Occipital lobe (tissue), 2 donors: ENCODE results near the gene ALG8. TPM values are rescaled to one million over a fixed set of nuclear protein-coding genes. Genes with fewer than 3 reads are reported as not detected.

Experiments
- DNase-seq: peaks from one replicate; lab custom pipeline; 2025; lab: John Stamatoyannopoulos, UW
- total RNA-seq: library from RNA; depleted of rRNA; stranded (reverse); fragments of >200 nt; gene quantifications from one replicate; pipeline ENCODE4 v1.2.3, GENCODE V29; 2014

Gene ALG8
- total RNA-seq, 1 donor from 2014 or later: 55.2 TPM

DNA sequence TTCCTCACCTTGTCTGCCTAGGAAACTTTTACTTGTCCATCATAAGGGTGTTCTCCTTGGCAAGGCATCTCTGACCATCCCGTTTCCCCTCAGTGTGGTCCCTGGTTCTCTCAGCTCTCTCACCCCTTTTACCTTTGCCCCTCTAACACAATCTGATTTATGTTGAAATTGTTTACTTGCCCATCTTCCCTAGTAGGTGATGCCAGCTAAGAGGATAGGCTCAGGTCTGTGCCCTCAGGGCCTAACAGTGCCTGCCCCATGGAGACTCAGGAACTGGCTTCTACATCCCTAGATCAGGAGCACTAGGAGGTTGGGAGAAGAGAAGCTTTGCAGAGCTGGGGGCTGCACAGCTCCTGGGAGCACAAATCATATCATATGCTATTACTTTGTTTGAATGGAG is 21.1 kb upstream of the ALG8 start:
- DNase-seq: no peak

- no peak for DNase-seq
These were observed 19.7 kb upstream of the ALG8 start for GRCh38 chr11:78158987-78159652.

GRCh38 chr11:78156127-78156844 is 16.9 kb upstream of the ALG8 start:
- no peak for DNase-seq

DNA sequence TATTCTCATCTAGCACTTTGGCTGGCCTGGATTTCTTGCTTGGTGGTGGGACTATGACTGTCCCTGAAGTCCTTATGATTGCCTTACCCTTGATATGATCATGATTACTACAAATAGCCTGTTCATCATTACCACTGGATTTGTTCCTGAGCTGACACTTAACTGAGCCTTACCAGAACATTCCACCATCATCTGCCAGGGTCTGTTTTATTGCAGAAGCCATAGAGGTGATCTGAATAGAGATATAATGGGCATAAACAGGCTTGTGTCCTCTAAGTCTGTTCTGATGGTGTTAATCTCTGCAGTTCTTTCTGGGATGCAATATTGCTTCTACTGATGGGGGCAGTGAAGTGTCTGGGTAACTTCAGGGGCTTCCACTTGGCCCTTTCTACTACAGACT is 12.4 kb upstream of the ALG8 start:
- no peak for DNase-seq

- DNase-seq: no peak
These were observed 11.3 kb upstream of the ALG8 start for GRCh38 chr11:78150754-78151153.

- DNase-seq: no peak
These were observed 10.9 kb upstream of the ALG8 start for GRCh38 chr11:78150346-78150745.

GRCh38 chr11:78149646-78150045 is 10.2 kb upstream of the ALG8 start:
- no peak for DNase-seq

DNA sequence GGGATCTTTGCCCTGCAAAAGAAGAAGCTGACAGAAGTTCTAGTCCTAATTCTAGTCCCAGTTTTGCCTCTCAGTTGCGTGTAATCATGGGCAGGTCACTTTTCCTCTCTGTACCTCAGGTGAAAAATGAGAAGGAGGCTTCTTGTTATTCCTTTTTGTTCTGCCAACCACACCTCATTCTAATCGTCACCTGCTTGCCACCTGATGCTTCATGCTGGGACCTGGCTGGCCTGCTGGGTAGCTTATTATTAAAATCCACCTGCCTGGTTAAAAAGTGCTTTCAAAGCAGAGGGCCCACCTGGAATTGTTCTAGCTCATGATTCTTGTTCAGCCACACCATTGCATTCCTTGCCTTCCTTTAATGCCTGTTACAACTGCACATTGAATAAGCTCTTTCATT is 8.4 kb upstream of the ALG8 start:
- no peak for DNase-seq

DNA sequence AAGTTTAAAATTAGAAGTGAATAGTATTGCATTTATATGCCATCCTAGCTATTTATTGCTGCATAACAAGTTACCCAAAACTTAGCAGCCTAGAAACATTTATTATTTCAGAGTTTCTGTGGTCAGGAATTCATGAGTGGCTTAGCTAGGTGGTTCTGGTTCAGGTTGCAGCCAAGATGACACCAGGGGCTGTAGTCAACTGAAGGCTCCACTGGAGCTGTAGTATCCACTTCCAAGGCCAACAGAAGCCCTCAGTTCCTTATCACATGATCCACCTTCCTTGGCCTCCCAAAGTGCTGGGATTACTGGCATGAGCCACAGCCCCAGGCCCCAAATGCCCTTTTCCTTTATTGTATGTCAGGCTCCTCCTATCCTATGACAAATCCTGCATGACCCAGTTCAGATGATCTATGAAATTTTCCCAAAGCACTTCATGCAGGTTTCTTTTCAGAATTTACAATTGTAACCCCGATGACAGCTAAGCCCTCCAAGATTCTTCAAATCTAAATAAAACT is 6.1 kb upstream of the ALG8 start:
- DNase-seq: no peak

DNA sequence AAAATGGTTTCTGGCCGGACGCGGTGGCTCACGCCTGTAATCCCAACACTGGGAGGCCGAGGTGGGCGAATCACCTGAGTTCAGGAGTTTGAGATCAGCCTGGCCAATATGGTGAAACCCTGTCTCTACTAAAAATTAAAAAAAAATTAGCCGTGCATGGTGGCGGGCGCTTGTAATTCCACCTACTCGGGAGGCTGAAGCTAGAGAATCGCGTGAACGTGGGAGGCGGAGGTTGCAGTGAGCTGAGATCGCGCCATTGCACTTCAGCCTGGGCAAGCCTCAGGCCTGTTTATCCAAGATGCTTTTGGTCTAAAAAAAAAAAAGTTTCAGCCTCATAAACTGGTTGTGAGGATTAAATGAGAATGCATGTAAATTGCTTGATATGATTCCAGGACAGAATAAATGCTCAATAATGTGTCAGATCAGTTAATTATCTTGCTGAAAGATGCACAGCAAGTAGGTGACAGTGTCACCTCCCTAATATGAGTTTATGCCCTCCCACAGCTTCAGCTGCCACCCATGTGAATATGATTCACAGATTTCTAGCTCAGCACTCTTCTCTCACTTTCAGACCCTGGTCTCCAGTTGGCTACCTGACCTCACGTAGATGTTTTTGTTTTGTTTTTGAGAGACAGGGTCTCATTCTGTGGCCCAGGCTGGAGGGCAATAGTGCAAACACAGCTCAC is 1.1 kb upstream of the ALG8 start:
- DNase-seq: no peak

DNA sequence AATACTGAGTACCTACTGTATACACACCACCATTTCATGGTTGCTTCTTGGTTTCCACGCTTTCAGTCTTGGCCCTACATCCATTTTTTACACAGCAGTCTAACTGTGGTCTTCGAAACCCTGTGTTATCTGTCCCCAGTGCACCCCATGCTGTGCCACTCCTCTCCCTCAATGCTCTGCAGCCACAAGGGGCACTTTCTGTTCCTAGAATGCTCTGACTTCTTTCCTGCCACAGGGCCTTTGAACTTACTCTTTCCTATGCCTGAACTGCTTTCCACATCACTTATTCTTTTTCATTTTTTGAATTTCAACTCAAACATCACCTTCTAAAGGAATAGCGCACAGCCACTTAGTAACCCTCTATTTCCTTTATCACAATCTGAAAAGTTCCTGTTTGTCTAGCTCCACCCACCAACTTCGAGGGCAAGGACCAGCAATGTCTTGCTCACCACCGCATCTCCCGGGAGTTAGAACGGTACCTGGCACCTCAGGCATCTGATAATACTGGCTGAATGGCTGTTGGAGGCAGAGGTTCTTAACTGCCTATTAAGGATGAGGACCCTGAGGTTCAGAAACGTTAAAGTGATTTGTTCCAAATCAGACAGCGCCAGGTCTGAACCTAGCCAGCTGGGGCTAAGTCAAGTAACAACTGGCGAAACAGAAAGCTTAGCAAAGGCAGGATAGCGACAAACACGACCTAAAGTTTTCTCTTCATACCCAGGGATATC is 568 bp downstream of the ALG8 start:
- DNase-seq: no peak

- no peak for DNase-seq
These were observed 1.1 kb downstream of the ALG8 start for GRCh38 chr11:78138291-78138690.

DNA sequence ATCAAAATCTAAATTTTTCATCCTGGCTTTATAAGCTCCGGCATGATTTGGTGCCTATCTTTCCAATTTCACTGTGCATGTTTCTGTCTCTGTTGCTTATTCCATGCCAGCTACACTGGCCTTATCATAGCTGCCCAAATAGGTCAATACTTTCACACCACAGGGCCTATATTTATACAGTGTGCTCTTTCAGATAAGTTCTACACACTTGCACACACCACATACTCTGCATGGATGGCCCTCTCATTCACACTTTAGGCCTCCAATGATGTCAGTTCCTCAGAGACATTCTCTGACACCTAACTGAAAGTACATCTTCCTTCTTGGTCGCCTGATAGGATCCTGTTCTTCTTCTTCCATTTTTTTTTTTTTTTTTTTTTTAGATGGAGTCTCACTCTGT is 7.0 kb downstream of the ALG8 start:
- no peak for DNase-seq

- no peak for DNase-seq
These were observed 7.5 kb downstream of the ALG8 start for GRCh38 chr11:78131956-78132355.

- no peak for DNase-seq
These were observed 12.0 kb downstream of the ALG8 start for GRCh38 chr11:78127403-78127802.

DNA sequence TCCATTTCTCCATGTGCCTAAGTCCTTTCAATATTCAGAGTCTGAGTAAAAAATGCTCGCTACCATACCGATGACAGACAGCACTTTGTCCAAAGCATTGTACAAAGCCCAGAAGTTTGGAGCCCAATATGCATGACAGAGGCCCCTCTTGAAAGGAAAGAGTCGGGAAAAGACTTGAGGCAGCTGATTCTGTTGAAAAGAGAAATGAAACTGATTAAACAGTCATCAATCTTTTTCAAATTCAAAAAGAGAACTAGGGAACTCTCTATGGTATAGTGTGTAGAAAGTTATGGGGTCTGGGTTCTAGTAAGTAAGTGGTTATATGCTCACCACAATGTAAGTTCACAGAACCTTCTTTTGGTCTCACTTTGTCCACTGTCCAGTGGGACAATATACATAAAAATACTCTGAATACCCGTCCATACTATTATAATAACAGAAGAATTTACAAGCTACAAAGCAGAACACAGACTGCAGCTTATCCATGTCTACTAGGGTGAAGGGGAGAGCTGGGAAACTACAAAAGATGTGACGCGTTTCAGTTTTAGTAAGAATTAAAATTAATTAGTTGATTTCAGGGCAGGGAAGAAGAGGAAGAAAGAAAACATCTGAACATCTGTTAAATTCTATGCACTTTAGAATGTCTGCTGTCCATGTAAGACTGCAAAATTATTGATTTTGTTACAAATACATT is 26.7 kb downstream of the ALG8 start:
- DNase-seq: no peak

- DNase-seq: no peak
These were observed 28.1 kb downstream of the ALG8 start for GRCh38 chr11:78111298-78111697.

- DNase-seq: no peak
These were observed 28.6 kb downstream of the ALG8 start for GRCh38 chr11:78110830-78111229.

- DNase-seq: no peak
These were observed 29.1 kb downstream of the ALG8 start for GRCh38 chr11:78110351-78110750.

- no peak for DNase-seq
These were observed 30.1 kb downstream of the ALG8 start for GRCh38 chr11:78109081-78110015.
